Smooth muscle cell (in vitro differentiated cells): ENCODE results near the gene MDP1. TPM values are rescaled to one million over a fixed set of nuclear protein-coding genes. Genes with fewer than 3 reads are reported as not detected.

Source experiments
- DNase-seq: peaks from one replicate; lab custom pipeline; 2025; ENCODE audit not compliant: unreplicated experiment; lab: John Stamatoyannopoulos, UW
- H2AFZ ChIP-seq: fragments of 200-600 bp; sonication (generic); 2 replicates; pipeline ENCODE4 v1.6.0; 2016; ENCODE audit warnings: antibody characterized with exemption, low read depth, mild to moderate bottlenecking
- H3F3A ChIP-seq: fragments of 200-600 bp; sonication (generic); 2 replicates; pipeline ENCODE4 v1.6.0; 2017; ENCODE audit warnings: antibody characterized with exemption, low read depth
- H3K27ac ChIP-seq: fragments of 200-600 bp; sonication (generic); 2 replicates; pipeline ENCODE4 v1.5.1; 2016; ENCODE audit warnings: low read depth, mild to moderate bottlenecking
- H3K27me3 ChIP-seq: fragments of 200-600 bp; sonication (generic); 2 replicates; pipeline ENCODE4 v1.6.1; 2016; ENCODE audit warnings: low read depth, mild to moderate bottlenecking
- H3K36me3 ChIP-seq: fragments of 200-600 bp; sonication (generic); 2 replicates; pipeline ENCODE4 v1.5.1; 2016; ENCODE audit warnings: low read depth
- H3K4me1 ChIP-seq: fragments of 200-600 bp; sonication (generic); 2 replicates; pipeline ENCODE4 v1.5.1; 2016; ENCODE audit warnings: low read depth
- H3K4me2 ChIP-seq: fragments of 200-600 bp; sonication (generic); 2 replicates; pipeline ENCODE4 v1.6.0; 2016; ENCODE audit warnings: mild to moderate bottlenecking
- H3K4me3 ChIP-seq: fragments of 200-600 bp; sonication (generic); 2 replicates; pipeline ENCODE4 v1.5.1; 2016; ENCODE audit warnings: mild to moderate bottlenecking
- H3K79me2 ChIP-seq: fragments of 200-600 bp; sonication (generic); 2 replicates; pipeline ENCODE4 v1.6.0; 2016; ENCODE audit warnings: low read depth, mild to moderate bottlenecking
- H3K9ac ChIP-seq: fragments of 200-600 bp; sonication (generic); 2 replicates; pipeline ENCODE4 v1.6.0; 2016; ENCODE audit warnings: low read depth
- H3K9me3 ChIP-seq: fragments of 200-600 bp; sonication (generic); replicated peaks from 2 replicates; pipeline ENCODE4 v1.5.1; 2016; ENCODE audit warnings: low read depth
- H4K20me1 ChIP-seq: fragments of 200-600 bp; sonication (generic); 2 replicates; pipeline ENCODE4 v1.6.0; 2016; ENCODE audit warnings: low read depth
- WGBS: methylation state at CpG from one replicate; pipeline ENCODE4 v1.1.7; 2016; ENCODE audit warnings: low lambda C conversion rate; 5-methylcytosine and 5-hydroxymethylcytosine counted together
- polyA plus RNA-seq: library from polyadenylated mRNA; unstranded; fragments of >200 nt; fragmentation: Nextera tagmentation; extraction: Ambion mirVana; gene quantifications from 2 replicates; pipeline ENCODE4 v1.2.1, GENCODE V29; 2016
- total RNA-seq: library from RNA; depleted of rRNA; stranded (reverse); fragments of >200 nt; gene quantifications from 2 replicates; pipeline ENCODE4 v1.2.3, GENCODE V29; 2014
- TF ChIP-seq, protein P1 (sequence below): fragments of 200-600 bp; sonication (generic); IDR thresholded peaks from 2 replicates; pipeline ENCODE4 v1.5.1; 2017; ENCODE audit warnings: borderline replicate concordance, mild to moderate bottlenecking, antibody characterized with exemption; ENCODE audit not compliant: insufficient read depth, poor library complexity, severe bottlenecking

The MDP1 gene
- total and polyA plus RNA-seq, 2 experiments from 2014 or later: 31.0 to 42.3 TPM

- H3K27me3 ChIP-seq: no peaks in the 10 kb centered on the region
- TF ChIP-seq, protein P1, sequence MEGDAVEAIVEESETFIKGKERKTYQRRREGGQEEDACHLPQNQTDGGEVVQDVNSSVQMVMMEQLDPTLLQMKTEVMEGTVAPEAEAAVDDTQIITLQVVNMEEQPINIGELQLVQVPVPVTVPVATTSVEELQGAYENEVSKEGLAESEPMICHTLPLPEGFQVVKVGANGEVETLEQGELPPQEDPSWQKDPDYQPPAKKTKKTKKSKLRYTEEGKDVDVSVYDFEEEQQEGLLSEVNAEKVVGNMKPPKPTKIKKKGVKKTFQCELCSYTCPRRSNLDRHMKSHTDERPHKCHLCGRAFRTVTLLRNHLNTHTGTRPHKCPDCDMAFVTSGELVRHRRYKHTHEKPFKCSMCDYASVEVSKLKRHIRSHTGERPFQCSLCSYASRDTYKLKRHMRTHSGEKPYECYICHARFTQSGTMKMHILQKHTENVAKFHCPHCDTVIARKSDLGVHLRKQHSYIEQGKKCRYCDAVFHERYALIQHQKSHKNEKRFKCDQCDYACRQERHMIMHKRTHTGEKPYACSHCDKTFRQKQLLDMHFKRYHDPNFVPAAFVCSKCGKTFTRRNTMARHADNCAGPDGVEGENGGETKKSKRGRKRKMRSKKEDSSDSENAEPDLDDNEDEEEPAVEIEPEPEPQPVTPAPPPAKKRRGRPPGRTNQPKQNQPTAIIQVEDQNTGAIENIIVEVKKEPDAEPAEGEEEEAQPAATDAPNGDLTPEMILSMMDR: no peak
- H2AFZ ChIP-seq: peak within 1 kb of the TSS; percentile 73
- peak within 1 kb of the TSS; percentile 87 for H3K4me2 ChIP-seq
- peaks cover 38% of the 10 kb centered on the region for H3K79me2 ChIP-seq
- peak within 1 kb of the TSS; percentile 95 for H3K27ac ChIP-seq
- H3K9me3 ChIP-seq: no peaks in the 10 kb centered on the region
- peak; percentile 51 for DNase-seq
- no peaks in the 10 kb centered on the region for H3K36me3 ChIP-seq
- peak within 1 kb of the TSS; percentile 86 for H3K4me3 ChIP-seq
- peak within 1 kb of the TSS; percentile 99 for H3K9ac ChIP-seq
- under 1% methylated on average over 83 of the region's 89 CpGs for WGBS
- H4K20me1 ChIP-seq: no peaks in the 10 kb centered on the region
- no peaks in the 10 kb centered on the region for H3F3A ChIP-seq
- H3K4me1 ChIP-seq: peaks cover 10% of the 10 kb centered on the region
These were observed 20.4 kb downstream of the MDP1 start, which contains the start of gene TM9SF1 for GRCh38 chr14:24195186-24196070. TM9SF1 (minus strand) TSS chr14:24195441; CDS start chr14:24195019, 422 bp downstream.

GRCh38 chr14:24194873-24195185 is 21.0 kb downstream of the MDP1 start:
- no peaks in the 10 kb centered on the region for H3K36me3 ChIP-seq
- peak overlapping the region; percentile 86 for H3K4me3 ChIP-seq
- H3K4me2 ChIP-seq: peak overlapping the region; percentile 87
- H3K27ac ChIP-seq: peak overlapping the region; percentile 95
- H3K27me3 ChIP-seq: no peaks in the 10 kb centered on the region
- H3K4me1 ChIP-seq: peaks cover 10% of the 10 kb centered on the region
- H3K79me2 ChIP-seq: peaks cover 38% of the 10 kb centered on the region
- H4K20me1 ChIP-seq: no peaks in the 10 kb centered on the region
- H2AFZ ChIP-seq: no peak overlapping the region
- H3K9me3 ChIP-seq: no peaks in the 10 kb centered on the region
- TF ChIP-seq, protein P1: no peak
- H3F3A ChIP-seq: peaks cover 2% of the 10 kb centered on the region
- DNase-seq: no peak
- WGBS: 68% methylated on average over 8 of the region's 8 CpGs
- H3K9ac ChIP-seq: peak overlapping the region; percentile 99

DNA sequence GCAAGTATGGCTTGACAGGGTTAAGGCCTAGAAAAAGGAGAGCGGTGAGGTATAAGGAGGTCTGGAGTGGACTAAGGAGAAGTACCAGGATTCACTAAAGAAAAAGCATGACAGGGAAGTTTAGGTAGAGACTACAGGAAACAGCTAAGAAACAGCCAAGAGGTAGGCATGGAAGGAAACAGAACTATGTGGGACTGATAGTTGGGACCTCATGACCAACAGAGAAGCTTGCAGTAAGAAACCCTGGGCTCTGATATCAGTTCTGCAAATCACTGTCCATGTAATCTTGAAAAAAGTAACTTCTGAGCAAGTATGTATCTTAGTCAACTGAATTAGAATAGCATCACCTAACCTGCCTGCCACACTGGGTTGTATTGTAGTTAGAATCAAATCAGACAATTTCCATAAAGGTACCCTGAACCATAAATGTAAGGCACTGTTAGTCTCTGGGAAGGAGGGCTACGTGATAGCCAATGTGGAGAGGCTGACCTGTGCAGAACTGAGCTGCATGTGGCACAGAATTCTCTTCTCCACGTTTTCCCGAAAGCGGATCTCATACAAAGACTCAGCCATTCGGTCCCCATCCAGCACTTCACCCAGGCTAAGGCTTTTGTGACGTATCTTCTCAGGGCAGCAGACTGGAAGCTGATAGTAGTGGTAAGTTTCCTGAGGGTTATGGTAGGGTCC is 21.5 kb downstream of the MDP1 start:
- Histone ChIP-seq H3K4me2 (peak overlapping the region; percentile 87), H3K9ac (peak overlapping the region; percentile 99), H3K4me1 (peaks cover 10% of the 10 kb centered on the region), H3K79me2 (peaks cover 38% of the 10 kb centered on the region), H3K9me3 (no peaks in the 10 kb centered on the region), H3K4me3 (peak overlapping the region; percentile 86), H2AFZ (no peak overlapping the region), H4K20me1 (no peaks in the 10 kb centered on the region), H3K36me3 (no peaks in the 10 kb centered on the region), H3K27me3 (no peaks in the 10 kb centered on the region), H3K27ac (peak overlapping the region; percentile 95), H3F3A (peaks cover 5% of the 10 kb centered on the region)
- TF ChIP-seq, protein P1: no peak
- WGBS: 93% methylated on average over 7 of the region's 7 CpGs
- DNase-seq: no peak
